GM10266 (cell line): ENCODE results near the gene ATG13.

ENCODE experiments used
- DNase-seq: peaks from one replicate; pipeline ENCODE4 v3.0.0; 2012; ENCODE audit errors: extremely low spot score
- TF ChIP-seq, protein P1 (sequence below): IDR thresholded peaks from 2 replicates; pipeline ENCODE4 v1.5.1; 2012; ENCODE audit warnings: mild to moderate bottlenecking, low read depth; ENCODE audit not compliant: control insufficient read depth, insufficient read depth; ENCODE audit errors: missing control alignments

ATG13 gene

DNA sequence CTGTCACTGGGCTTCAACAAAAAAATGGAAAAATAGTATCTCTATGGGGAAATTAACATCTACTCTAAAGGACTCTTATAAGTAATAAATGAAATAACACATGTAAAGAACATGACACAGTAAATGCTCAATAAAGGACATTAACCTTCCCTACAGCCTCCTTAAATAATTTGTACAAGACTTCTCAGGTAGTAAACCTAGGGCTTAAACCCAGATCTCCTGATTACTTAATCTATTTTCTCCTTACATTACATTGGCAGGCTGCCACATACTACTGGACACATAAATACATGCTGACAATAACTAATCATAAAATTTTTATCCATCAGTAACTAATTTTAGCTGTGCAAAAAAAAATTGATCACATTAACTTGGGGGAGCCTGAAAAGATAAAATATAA, 28.4 kb upstream of the ATG13 start:
- TF ChIP-seq, protein P1, sequence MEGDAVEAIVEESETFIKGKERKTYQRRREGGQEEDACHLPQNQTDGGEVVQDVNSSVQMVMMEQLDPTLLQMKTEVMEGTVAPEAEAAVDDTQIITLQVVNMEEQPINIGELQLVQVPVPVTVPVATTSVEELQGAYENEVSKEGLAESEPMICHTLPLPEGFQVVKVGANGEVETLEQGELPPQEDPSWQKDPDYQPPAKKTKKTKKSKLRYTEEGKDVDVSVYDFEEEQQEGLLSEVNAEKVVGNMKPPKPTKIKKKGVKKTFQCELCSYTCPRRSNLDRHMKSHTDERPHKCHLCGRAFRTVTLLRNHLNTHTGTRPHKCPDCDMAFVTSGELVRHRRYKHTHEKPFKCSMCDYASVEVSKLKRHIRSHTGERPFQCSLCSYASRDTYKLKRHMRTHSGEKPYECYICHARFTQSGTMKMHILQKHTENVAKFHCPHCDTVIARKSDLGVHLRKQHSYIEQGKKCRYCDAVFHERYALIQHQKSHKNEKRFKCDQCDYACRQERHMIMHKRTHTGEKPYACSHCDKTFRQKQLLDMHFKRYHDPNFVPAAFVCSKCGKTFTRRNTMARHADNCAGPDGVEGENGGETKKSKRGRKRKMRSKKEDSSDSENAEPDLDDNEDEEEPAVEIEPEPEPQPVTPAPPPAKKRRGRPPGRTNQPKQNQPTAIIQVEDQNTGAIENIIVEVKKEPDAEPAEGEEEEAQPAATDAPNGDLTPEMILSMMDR, result no peak
- no peak for DNase-seq

GRCh38 chr11:46590740-46591605, 26.4 kb upstream of the ATG13 start:
- TF ChIP-seq, protein P1, result no peak
- no peak for DNase-seq

- peak; percentile 83 for DNase-seq
- TF ChIP-seq, protein P1, result no peak
Observed at GRCh38 chr11:46593550-46594373, 23.6 kb upstream of the ATG13 start, which contains the start of gene AMBRA1. Gene AMBRA1, minus strand, starts transcription at chr11:46594023. Its CDS starts 45,643 bp downstream, at chr11:46548380.

DNA sequence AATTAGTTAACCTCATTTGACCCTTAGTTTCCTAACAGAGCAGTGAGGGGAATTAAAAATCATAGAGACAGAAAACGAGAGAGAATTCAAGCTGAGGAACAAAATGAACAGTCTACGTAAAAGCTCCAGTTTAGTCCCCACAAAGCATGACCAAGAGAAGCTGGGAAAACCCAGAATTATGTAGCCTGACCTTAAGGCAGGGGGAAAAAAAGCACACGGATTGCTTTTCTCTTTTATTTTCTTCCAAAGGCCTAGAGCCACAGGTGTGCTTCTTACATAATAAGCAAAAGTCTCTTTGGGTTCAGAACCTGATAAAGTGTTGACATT, 23.0 kb upstream of the ATG13 start:
- DNase-seq, result no peak
- TF ChIP-seq, protein P1, result no peak

GRCh38 chr11:46594785-46595184, 22.6 kb upstream of the ATG13 start:
- DNase-seq, result no peak
- TF ChIP-seq, protein P1, result no peak

DNA sequence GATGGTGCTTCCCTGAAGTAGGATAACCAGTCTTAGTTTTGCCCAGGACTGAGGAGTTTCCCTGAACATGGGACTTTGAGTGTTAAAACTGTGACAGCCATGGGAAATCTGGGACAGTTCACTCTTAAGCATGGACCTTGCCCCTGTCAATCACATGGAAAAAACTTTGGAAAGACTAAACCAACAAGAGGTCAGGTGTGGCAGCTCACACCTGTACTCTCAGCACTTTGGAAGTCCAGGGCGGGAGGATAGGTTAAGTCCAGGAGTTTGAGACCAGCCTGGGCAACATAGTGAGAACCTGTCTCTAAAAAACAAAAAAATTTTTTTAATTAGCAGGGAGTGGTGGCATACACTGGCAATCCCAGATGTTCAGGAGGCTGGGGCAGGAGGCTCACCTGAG, 20.2 kb upstream of the ATG13 start:
- TF ChIP-seq, protein P1, result no peak
- no peak for DNase-seq
